ENCODE measurements around the gene HUWE1. TPM values are rescaled to one million over a fixed set of nuclear protein-coding genes. Genes with fewer than 3 reads are reported as not detected.

Gene HUWE1
- total and polyA plus RNA-seq, 2 experiments from 2014 or later: 61.2 to 225 TPM

DNA sequence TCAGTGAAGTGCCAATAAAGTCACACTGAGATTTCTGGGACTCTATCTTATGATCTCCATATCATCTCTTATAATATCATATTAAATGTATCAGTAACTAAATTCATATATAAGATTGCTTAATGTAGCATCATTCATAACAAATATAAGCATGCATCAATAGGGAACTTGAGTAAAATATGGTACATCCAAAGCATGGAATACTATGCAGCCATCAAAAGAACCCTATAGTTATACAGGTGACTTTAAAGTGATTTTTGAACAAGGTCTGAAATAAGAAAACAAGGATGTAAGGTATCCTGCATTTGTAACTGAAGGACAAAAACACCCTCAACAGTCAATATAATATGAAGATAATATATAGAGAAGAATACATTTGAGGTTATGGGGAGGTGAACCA lies 47.3 kb downstream of the HUWE1 start:
- no peak overlapping the region for H2AFZ ChIP-seq
- no peak overlapping the region for H3K4me2 ChIP-seq
- H3K4me3 ChIP-seq: no peak overlapping the region
- TF ChIP-seq, protein P1, sequence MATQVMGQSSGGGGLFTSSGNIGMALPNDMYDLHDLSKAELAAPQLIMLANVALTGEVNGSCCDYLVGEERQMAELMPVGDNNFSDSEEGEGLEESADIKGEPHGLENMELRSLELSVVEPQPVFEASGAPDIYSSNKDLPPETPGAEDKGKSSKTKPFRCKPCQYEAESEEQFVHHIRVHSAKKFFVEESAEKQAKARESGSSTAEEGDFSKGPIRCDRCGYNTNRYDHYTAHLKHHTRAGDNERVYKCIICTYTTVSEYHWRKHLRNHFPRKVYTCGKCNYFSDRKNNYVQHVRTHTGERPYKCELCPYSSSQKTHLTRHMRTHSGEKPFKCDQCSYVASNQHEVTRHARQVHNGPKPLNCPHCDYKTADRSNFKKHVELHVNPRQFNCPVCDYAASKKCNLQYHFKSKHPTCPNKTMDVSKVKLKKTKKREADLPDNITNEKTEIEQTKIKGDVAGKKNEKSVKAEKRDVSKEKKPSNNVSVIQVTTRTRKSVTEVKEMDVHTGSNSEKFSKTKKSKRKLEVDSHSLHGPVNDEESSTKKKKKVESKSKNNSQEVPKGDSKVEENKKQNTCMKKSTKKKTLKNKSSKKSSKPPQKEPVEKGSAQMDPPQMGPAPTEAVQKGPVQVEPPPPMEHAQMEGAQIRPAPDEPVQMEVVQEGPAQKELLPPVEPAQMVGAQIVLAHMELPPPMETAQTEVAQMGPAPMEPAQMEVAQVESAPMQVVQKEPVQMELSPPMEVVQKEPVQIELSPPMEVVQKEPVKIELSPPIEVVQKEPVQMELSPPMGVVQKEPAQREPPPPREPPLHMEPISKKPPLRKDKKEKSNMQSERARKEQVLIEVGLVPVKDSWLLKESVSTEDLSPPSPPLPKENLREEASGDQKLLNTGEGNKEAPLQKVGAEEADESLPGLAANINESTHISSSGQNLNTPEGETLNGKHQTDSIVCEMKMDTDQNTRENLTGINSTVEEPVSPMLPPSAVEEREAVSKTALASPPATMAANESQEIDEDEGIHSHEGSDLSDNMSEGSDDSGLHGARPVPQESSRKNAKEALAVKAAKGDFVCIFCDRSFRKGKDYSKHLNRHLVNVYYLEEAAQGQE (IDR thresholded peaks at IDR 0.05; ENCODE audit: unreplicated experiment): no peak
- TF ChIP-seq ZNF114 (CRISPR knock-in tag; IDR thresholded peaks at IDR 0.05): no peak
- TF ChIP-seq, protein P2, sequence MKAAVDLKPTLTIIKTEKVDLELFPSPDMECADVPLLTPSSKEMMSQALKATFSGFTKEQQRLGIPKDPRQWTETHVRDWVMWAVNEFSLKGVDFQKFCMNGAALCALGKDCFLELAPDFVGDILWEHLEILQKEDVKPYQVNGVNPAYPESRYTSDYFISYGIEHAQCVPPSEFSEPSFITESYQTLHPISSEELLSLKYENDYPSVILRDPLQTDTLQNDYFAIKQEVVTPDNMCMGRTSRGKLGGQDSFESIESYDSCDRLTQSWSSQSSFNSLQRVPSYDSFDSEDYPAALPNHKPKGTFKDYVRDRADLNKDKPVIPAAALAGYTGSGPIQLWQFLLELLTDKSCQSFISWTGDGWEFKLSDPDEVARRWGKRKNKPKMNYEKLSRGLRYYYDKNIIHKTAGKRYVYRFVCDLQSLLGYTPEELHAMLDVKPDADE (IDR thresholded peaks at IDR 0.05): no peak
- no peak for TF ChIP-seq CREB1 (CRISPR knock-in tag; IDR thresholded peaks at IDR 0.05; ENCODE audit: low read depth)
- TF ChIP-seq, protein P3, sequence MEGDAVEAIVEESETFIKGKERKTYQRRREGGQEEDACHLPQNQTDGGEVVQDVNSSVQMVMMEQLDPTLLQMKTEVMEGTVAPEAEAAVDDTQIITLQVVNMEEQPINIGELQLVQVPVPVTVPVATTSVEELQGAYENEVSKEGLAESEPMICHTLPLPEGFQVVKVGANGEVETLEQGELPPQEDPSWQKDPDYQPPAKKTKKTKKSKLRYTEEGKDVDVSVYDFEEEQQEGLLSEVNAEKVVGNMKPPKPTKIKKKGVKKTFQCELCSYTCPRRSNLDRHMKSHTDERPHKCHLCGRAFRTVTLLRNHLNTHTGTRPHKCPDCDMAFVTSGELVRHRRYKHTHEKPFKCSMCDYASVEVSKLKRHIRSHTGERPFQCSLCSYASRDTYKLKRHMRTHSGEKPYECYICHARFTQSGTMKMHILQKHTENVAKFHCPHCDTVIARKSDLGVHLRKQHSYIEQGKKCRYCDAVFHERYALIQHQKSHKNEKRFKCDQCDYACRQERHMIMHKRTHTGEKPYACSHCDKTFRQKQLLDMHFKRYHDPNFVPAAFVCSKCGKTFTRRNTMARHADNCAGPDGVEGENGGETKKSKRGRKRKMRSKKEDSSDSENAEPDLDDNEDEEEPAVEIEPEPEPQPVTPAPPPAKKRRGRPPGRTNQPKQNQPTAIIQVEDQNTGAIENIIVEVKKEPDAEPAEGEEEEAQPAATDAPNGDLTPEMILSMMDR (conservative IDR thresholded peaks at IDR 0.05; ENCODE audit: low read depth in 2 of 2): no peak
- TF ChIP-seq JUNB (IDR thresholded peaks at IDR 0.05; ENCODE audit: unreplicated experiment): no peak
- TF ChIP-seq, protein P4, sequence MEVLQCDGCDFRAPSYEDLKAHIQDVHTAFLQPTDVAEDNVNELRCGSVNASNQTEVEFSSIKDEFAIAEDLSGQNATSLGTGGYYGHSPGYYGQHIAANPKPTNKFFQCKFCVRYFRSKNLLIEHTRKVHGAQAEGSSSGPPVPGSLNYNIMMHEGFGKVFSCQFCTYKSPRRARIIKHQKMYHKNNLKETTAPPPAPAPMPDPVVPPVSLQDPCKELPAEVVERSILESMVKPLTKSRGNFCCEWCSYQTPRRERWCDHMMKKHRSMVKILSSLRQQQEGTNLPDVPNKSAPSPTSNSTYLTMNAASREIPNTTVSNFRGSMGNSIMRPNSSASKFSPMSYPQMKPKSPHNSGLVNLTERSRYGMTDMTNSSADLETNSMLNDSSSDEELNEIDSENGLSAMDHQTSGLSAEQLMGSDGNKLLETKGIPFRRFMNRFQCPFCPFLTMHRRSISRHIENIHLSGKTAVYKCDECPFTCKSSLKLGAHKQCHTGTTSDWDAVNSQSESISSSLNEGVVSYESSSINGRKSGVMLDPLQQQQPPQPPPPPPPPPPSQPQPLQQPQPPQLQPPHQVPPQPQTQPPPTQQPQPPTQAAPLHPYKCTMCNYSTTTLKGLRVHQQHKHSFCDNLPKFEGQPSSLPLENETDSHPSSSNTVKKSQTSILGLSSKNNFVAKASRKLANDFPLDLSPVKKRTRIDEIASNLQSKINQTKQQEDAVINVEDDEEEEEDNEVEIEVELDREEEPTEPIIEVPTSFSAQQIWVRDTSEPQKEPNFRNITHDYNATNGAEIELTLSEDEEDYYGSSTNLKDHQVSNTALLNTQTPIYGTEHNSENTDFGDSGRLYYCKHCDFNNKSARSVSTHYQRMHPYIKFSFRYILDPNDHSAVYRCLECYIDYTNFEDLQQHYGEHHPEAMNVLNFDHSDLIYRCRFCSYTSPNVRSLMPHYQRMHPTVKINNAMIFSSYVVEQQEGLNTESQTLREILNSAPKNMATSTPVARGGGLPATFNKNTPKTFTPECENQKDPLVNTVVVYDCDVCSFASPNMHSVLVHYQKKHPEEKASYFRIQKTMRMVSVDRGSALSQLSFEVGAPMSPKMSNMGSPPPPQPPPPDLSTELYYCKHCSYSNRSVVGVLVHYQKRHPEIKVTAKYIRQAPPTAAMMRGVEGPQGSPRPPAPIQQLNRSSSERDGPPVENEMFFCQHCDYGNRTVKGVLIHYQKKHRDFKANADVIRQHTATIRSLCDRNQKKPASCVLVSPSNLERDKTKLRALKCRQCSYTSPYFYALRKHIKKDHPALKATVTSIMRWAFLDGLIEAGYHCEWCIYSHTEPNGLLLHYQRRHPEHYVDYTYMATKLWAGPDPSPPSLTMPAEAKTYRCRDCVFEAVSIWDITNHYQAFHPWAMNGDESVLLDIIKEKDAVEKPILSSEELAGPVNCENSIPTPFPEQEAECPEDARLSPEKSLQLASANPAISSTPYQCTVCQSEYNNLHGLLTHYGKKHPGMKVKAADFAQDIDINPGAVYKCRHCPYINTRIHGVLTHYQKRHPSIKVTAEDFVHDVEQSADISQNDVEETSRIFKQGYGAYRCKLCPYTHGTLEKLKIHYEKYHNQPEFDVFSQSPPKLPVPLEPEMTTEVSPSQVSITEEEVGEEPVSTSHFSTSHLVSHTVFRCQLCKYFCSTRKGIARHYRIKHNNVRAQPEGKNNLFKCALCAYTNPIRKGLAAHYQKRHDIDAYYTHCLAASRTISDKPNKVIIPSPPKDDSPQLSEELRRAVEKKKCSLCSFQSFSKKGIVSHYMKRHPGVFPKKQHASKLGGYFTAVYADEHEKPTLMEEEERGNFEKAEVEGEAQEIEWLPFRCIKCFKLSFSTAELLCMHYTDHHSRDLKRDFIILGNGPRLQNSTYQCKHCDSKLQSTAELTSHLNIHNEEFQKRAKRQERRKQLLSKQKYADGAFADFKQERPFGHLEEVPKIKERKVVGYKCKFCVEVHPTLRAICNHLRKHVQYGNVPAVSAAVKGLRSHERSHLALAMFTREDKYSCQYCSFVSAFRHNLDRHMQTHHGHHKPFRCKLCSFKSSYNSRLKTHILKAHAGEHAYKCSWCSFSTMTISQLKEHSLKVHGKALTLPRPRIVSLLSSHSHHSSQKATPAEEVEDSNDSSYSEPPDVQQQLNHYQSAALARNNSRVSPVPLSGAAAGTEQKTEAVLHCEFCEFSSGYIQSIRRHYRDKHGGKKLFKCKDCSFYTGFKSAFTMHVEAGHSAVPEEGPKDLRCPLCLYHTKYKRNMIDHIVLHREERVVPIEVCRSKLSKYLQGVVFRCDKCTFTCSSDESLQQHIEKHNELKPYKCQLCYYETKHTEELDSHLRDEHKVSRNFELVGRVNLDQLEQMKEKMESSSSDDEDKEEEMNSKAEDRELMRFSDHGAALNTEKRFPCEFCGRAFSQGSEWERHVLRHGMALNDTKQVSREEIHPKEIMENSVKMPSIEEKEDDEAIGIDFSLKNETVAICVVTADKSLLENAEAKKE (CRISPR knock-in tag; IDR thresholded peaks at IDR 0.05): no peak
- no peak for TF ChIP-seq STAT1 (IDR thresholded peaks at IDR 0.05; ENCODE audit: unreplicated experiment)
- TF ChIP-seq EZH2phosphoT487 (IDR thresholded peaks at IDR 0.05; ENCODE audit: unreplicated experiment): no peak
- no peak for TF ChIP-seq NANOG (IDR thresholded peaks at IDR 0.05; ENCODE audit: borderline replicate concordance)
- TF ChIP-seq EZH2 (IDR thresholded peaks at IDR 0.05; ENCODE audit: low read depth, unreplicated experiment): no peak
- no peak for TF ChIP-seq ZNF331 (CRISPR knock-in tag; IDR thresholded peaks at IDR 0.05; ENCODE audit: low read depth)
- no peak for TF ChIP-seq POLR2AphosphoS5 (IDR thresholded peaks at IDR 0.05; ENCODE audit: low read depth)
- no peak for ATAC-seq
- no peaks in the 10 kb centered on the region for H3K27me3 ChIP-seq (ENCODE audit: insufficient read depth)
- no peaks in the 10 kb centered on the region for H3K9me3 Mint-ChIP-seq
- no peaks in the 10 kb centered on the region; the same call in none of the 2 replicates for H4K20me1 ChIP-seq (replicated peaks; ENCODE audit: insufficient read depth)
- no peaks in the 10 kb centered on the region for H3K4me1 Mint-ChIP-seq
- H3F3A ChIP-seq (replicated peaks; ENCODE audit: low read depth): no peaks in the 10 kb centered on the region
- H3K27me3 Mint-ChIP-seq (ENCODE audit: insufficient read depth, low read depth, poor library complexity): no peaks in the 10 kb centered on the region
- H3K36me3 Mint-ChIP-seq (ENCODE audit: low read depth): peaks cover 55% of the 10 kb centered on the region
- H3K36me3 ChIP-seq (ENCODE audit: insufficient read depth): peaks cover 32% of the 10 kb centered on the region
- H3K9me2 ChIP-seq (ENCODE audit: insufficient read depth): no peaks in the 10 kb centered on the region
- H3K27ac Mint-ChIP-seq: no peak overlapping the region
- H3K4me3 Mint-ChIP-seq: no peak overlapping the region
- no peaks in the 10 kb centered on the region for H3K4me1 ChIP-seq (ENCODE audit: insufficient read depth)
- peaks cover 51% of the 10 kb centered on the region for H3K79me2 ChIP-seq (replicated peaks; ENCODE audit: insufficient read depth)
- no peak for DNase-seq (ENCODE audit: low spot score)
- H3K27ac ChIP-seq (ENCODE audit: low read depth): no peak overlapping the region

Data from GM23338 (cell line).